GM19035 (cell line): ENCODE measurements around the gene PRKACA.
A peak's percentile ranks its signal among the peaks of the same experiment; 100 is the strongest.

Experiments
- ATAC-seq: cut with Tn5 transposase; IDR thresholded peaks from one replicate; pipeline ENCODE4 v1.9.1; 2021; ENCODE audit not compliant: unreplicated experiment

The PRKACA gene

DNA sequence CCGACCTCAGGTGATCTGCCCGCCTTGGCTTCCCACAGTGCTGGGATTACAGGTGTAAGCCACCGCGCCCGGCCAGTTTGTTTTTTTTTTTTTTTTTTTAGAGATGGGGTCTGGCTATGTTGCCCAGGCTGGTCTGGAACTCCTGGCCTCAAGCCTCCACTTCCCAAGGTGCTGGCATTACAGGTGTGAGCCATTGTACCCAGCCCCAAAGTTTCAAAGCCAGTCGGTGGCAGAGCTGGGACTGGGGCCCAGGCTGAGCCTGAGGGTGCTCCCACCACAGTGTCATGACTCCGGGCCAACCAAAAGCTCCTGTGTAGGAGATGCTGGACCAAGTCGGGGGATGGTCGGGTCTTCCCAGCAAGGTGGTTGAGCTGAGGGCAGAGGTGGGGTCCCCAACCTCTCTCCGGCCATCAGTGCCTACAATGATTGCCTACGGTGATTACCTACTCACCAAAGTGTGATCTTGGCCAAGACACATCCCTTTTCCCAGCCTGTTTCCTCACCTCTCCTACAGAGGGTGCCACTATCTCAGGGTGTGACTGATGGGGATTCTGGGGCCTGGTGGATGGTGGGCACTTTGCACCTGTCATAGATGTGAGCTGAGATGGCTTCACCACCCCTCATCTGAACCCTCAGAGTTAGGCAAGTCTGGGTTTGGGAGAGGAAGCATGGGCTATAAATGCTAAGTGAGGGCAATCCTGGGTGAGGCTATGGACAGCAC, 21.1 kb downstream of the PRKACA start:
- no peak for ATAC-seq

DNA sequence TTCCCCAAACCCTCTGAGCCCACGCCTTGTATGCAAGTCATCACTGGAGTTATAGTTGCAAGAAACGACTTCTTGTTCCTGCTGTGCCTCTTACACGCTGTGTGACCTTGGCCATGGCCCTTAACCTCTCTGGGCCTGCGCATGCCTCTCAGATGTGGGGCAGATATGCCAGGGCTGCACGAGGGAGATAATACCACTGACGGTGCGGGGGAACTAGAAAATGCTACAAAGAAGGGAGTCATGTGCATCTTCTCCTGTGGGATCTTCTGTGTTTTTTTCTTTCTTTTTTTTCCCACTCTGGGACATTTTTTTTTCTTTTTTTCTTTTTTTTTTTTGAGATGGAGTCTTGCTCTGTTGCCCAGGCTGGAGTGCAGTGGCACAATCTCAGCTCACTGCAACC, 22.7 kb downstream of the PRKACA start:
- no peak for ATAC-seq

DNA sequence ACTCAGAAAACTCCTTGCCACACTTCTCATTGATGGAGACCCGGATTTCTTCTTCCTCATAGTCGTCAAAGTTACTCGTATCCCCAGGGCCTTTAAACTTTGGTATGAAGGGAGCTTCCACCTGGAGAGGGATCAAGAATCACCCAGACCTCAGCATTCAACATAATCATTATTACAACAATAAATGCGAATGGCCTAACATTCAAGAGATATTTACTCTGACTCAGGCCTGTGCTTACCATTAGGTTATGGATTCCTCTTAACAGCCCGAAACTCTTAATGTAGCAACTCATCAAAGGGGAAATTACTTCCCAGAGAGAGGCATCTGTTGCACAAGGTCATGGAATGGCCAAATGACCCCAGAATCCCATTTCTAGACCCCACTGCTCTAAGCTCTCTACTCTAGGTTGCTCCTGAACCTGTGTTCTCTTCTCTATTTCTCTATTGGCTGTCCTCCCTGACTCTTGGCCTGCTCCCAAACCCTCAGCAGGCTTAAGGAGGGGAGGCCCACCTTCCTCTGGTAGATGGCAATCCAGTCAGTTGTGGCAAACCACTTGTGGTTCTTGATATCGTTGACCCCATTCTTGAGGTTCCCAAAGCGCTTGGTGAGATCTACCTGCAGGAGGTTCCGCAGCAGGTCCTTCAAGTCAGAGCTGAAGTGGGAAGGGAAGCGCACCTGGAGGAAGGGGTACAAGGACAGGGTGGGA, 24.3 kb downstream of the PRKACA start:
- ATAC-seq, result no peak

DNA sequence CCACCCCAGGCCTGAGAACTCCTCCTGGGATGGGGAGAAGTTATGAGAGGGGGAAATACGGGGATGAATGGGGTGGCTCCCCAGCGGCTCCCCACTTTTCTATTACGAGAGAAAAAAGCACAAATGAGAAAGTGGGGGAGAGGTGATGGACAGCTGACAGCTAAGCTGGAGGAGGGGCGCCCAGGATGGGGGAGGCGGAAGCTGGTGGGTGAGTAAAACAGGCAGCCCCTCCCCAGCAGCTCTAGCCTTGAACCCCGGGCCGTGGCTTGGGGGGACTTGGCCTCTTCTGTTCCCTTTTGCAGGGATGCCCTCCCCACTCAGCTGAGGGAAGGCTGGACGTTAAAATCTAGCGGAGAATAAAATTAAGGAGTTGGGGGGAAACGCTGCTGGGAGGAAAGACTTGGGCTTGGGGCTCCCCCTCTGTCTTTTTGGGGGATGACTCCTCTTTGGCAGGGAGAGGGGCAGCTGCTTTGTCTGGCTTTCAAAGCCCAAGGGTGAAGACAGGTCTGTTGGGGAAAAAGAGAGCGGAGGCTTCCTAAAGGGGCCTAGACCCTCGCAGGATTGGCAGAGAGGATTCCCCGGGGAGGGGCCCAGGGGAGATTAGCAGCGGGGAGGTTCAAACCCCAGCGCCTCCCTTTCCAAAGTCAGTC, 25.6 kb downstream of the PRKACA start:
- no peak for ATAC-seq

DNA sequence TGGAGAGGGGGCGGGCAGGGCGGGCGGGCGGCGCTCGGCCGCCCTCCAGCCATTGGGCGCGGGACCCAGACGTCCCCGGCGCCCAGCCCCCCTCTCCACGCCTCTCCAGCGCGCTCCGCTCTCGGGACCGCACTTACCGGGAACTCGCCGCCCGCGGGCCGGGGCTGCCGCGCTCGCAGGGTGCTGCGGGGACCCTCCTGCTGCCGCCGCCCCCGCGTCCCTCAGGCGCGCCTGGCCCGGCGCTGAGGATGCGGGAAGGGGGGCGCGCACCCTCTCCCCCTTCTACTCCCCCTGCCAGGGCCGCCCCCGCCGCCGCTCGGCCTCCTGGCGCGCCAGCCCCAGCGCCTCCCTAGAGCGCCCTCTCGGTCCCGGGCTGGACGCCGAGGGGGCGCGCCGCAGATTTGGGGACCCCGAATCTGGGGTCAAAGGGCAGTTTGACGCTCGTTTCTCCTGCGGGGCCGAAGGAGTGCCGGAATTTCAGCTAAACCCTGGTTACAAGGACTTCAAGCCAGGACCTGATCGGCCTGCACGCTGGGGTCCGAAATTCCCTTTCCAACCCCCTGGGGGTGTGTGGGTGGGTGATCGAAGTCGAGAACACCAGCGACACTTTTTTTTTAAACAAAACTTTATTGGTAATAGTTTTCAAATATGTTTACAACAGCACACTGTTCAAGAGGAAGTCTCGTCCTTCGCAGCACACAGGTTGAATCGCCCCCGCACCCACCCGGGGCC, 26.3 kb downstream of the PRKACA start:
- ATAC-seq, result peak; percentile 62

DNA sequence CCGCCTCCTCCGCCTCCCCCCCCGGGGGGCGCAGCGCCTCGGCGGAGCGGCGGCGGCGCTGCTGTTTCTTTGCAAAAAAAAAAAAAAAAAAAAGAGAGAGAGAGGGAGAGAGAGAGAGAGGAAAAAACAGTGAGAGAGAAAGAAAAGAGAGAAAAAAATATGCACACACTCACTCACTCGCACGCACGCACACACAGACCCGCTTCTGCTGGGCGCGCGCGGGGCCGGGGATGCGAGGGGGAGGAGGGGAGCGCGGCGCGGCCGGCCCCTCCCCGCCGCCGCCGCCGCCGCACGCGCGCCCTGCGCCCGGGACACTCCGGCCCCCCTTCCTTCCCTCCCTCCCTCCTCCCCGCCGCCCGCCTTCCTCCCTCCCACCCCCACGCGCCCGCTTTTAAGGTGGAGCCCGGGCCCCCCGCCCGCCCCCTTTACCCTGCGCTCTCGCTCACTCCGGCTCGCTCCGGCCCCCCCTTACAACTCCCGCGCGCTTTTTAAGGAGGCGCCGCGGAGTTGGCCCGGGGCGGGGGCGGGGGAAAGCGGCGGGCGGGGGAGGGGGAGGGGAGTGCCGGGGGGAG, 27.0 kb downstream of the PRKACA start, which contains the start of gene SAMD1:
Gene SAMD1, minus strand, starts transcription at position 243 of the 572 bp plus-strand sequence.
- peak; percentile 46 for ATAC-seq

DNA sequence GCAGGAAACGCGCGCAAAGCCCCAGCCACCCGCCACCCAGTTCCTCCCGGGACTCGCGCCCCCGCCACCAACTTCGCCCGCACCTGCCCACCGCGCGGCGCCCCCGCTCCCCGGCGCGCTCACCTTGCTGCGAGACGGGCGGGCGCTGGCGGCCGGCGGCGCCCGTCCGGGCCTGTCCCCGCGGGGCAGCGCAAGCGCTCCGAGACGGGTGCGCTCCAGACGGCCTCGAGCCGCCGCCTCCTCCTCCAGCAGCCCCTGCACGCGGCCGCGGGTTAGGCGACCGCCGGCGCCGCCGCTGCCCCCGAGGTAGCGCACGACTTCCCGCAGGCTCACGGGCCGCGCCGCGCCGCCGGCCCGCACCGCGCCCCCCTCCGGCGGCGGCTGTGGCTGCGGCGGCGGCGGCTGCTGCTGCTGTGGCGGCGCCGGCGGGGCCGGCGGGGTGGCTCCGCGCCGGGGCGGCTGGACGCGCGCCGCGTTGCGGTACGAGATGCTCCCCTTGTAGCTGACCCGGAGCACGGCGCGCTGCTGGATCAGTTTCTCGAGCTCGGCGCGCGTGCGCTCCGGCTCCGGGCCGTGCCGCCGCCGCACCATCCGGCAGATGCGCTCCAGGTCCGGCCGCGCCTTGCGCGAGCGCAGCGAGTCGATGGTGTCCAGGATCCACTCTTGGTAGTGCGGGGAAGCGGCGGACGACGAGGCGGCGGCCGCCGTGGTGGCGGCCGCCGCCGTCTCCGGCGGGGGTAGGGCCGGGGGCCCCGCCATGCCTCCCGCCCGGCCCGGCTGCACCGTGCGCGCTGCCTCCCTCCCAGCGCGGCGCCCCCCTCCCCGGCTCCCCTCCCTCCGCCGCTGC, 27.7 kb downstream of the PRKACA start:
- no peak for ATAC-seq

DNA sequence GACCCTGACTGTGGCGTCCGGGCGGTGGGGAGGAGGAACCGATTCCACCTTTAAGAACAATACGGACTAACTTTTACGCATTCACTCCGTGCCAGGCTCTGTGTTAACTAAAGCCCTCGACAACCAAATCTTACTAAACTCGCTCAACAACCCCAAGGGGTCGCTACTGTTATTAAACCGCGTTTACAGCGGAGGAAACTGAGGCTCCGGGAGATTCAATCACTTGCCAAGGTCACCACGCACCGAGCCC, 28.2 kb downstream of the PRKACA start:
- no peak for ATAC-seq

DNA sequence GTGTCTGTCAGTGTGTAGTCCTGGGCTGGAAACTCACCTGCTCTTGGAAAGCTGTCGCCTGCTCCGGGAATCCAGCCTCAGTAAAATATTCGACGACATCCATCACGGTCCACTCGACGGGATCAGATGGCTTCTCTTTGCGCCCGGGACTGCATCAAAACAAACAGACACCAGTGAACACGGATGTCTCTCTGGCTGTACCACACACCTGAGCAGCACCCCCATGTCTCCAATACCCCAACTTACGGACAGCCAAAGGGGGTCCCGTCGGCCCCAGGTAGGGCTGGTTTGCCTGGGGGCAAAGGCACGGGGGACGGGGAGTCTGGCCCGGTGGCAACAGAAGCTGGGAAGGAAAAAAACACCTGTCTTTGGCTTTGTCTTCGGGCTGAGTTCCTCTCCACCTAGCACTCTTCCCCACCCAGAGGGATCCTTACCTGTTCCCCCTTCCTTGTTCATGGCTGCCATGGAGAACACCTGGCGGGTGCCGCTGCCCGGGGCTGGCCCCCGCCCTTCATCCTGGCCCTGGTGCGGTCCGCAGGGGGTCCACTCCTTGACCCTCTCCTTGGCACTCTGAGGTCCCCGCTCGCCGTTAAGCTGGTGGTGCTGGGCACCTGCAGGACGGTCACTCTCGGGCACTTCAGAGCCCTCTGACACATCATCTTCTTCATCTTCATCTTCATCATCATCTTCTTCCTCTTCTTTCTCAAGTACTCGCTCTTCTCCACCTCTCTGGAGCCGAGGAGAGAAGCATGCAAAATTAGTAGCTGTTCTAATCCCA, 28.7 kb downstream of the PRKACA start:
- no peak for ATAC-seq

DNA sequence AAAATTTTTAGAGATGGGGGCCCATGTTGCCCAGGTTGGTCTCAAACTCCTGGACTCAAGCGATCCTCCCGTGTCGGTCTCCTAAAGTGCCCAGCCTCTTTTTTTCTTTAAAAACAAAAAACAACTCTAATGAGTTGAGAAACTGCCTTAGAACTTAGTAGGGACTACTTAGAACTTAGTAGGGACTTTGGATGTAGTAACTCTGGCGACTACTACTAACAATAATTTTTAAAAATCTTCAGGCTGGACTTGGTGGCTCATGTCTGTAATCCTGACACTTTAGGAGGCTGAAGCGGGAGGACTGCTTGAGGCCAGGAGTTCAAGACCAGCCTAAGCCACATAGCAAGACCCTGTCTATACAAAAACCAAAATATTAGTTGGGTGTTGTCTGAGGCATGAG, 31.5 kb downstream of the PRKACA start:
- ATAC-seq, result no peak

DNA sequence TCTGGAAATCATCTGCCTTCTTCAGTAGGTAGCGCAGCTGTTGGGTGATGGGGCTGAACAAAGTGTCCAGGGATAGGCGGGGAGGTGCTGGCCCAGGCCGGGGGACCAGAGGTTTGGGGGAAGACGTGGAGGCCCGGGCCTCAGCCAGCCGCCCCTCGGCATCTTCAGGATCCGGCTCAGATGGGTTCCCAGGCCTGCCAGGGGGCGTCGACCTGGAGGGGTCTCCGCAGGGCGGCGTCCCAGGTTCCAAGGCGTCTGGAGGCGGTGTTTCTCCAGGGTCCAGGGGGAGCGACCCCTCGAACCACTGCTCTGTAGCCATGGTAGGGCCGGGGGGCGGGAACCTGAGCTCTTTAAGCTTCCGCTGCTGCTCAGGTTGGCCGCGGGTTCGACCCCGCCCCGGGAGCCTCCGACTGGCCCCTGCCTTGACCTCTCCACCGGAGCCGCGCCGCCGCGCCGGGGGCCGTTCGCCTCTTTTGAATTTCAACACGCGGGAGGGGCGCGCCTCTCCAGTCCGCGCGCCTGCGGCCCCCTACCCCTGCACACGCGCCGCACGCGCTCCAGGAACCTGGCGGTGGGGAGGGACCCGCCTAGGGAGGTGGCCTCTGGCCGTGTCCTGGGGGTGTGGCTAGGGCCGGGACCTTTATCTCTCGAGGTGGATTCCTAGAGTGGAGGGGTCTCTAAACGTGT, 32.1 kb downstream of the PRKACA start, which contains the start of gene C19orf67:
Gene C19orf67, minus strand, starts transcription at position 475 of the 687 bp plus-strand sequence. Its CDS starts 156 bp downstream, at position 319.
- no peak for ATAC-seq

DNA sequence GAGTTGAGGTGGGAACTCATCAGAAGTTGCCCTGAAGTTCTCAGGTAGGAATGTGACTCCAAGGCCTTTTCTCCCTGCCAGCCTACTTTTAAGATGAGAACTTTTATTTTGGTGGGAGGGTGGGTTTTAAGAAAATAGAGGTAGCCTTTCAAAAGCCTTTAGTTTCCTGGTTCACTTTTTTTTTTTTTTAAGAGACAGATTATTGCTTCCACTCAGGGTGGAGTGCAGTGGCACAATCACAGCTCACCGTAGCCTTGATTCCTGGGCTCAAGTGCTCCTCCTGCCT, 34.9 kb downstream of the PRKACA start:
- ATAC-seq, result no peak

DNA sequence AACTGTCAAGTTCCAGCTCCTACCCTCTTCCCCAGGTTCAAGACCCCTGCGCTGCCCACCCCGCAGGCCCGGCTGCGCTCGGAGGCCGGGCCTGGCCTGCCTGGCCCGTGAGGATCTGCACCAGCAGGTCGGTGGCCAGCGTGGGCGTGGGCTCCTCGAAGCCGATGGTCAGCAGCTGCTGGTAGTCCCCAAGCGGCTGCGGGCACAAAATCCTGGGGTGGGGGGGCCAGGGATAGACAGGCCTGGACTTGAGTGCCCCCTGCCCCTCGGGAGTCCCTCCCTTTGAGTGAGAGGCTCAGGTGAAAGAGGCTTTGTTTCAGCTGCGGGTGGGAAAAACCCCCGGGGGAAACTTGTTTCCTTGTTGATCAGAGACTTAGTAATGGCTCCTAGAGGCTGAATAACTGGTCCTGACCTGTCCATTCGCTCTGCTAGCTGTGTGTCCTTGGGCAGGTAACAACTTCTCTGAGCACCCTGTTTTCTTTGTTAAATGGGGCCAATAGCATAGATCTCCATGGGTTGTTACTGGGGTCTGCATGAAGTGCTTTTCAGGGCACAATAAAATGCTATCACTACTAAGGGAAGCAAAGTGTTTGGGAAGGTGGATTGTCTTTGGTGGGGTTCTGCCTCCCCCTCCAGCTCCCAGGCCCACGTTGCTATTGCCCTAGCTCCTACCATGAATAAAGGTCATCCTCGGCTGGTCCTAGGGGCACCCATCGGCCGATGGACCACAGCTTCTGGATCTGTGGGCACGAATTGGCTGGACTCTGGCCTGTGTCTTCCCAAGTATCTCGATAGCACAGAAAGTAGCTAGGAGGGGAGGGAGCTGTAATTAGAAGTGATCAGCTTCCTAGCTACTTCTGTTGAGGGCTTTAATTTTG, 35.5 kb downstream of the PRKACA start:
- ATAC-seq, result peak; percentile 4

DNA sequence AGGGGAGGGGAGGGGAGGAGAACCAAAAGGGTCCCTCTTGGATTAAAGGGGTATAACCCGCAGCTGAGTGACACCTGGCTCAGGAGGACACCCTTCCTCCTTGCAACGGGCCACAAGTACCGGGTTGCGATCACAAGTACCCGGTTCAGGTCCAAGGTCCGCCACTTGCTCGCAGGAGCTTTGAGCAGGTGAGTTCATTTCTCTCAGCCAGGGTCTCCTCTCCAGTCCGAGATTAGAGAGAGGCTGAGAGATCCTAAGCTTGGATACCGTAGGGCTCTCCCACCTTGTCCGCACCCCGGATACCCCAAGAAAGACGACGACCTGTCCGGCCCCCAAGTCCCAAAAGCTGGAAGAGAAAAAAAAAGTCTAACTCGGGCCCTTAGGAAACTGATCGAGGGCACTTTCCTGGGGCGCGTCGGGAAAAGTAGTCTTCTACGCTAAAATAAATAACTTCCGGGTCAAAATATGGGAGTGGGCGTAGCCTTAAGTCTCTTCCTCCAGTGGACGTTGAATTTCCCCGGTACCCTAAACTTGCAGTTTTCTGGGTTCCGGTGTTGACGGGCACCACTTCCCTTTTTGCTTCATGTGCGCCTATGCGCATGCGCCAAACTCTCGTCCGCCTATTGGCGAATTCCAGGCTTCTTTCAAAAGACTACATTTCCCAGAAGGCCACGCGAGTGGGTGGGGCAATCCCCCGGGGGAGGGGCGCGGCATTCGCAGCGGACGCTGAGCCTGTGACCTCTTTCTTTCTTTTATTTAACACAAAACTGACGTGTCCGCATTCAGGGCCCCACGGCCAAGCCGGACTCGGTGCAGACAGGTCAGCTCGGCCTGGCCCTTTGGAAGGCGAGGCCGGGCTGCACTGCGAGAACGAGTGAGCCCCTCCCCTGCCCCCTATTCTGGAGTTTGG, 36.4 kb downstream of the PRKACA start:
- peak; percentile 93 for ATAC-seq

DNA sequence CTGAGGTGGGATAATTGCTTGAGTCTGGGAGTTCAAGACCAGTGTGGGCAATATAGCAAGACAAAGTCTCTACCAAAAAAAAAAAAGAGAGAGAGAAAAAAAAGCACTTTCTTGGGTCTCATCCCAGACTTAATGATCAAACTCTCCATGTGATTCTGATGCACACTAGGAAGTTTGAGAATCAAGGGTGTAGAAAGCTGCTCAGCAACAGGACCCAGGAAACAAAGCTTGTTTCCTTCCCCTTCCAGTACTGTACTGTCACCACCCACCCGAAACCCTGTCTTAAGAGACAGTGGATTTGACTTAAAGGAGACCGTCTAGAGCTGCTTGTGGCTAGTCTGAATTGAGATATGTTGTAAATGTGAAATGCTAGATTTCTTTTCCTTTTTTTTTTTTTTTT, 39.2 kb downstream of the PRKACA start:
- ATAC-seq, result no peak

DNA sequence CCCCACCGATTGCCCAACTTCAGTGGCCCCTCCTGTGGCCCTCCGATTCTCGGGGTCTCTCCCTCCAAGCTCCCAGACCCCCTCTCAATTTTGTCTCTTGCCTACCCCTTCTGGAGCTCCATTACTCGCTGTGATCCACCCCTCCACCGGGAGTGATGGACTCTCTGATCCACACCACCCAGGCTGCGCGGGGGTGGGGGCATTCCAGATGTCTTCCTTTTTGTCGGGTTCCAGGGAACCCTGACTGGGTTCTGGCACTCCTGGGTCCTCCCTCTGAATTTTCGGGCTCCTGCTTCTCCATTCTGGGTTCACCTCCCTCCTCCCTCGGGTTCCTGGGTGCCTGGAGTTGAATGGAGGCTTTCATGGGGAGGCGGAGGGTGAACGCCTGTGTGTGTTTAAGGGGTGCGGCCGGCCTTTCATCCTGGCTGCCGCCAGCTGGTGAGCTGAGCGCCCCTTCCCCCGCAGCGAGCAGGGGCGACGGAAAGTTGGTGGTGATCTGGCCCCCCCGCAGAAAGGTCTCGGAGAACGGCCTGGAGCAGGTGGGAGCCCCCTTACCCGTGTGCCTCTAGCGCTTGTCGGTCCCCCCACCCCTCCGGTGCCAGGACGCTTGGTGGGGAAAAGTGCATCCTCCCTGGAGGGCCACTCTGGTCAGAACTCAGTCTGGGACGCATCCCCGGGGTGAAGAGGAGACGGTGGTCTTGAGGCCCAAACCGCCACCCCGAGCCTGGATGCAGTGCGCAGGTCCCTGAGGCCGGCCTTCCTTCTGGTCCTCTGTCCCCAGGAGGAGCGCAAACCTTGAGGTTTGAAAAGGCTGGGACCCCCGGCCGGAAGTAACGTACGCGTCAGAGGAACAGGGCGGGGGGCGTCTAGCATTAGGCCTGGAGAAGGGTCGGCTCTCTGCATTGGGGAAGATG, 43.4 kb downstream of the PRKACA start:
- no peak for ATAC-seq
